GM10248 (cell line): ENCODE data around the gene ESR1.
A peak's percentile ranks its signal among the peaks of the same experiment; 100 is the strongest.

Source experiments
- CTCF ChIA-PET: fragments of 300-600 bp; sonication (Branson Sonifier 250); formaldehyde crosslinking; extraction: SDS; loops from one replicate; lab custom pipeline; 2021; ENCODE audit warnings: antibody characterized with exemption; lab: Yijun Ruan, JAX
- POLR2A ChIA-PET: fragments of 350-650 bp; sonication (Branson Sonifier 250); formaldehyde crosslinking; extraction: SDS; loops from one replicate; lab custom pipeline; 2020; ENCODE audit warnings: antibody characterized with exemption; lab: Yijun Ruan, JAX
- DNase-seq: peaks from one replicate; pipeline ENCODE4 v3.0.0; 2012; ENCODE audit errors: extremely low spot score
- CTCF ChIP-seq: IDR thresholded peaks from 2 replicates; pipeline ENCODE4 v1.5.1; 2012; ENCODE audit warnings: mild to moderate bottlenecking, low read depth; ENCODE audit errors: extremely low read depth, missing control alignments, control extremely low read depth

Gene ESR1

GRCh38 chr6:152160346-152160745 is 352.9 kb downstream of the ESR1 start:
- ChIA-PET POLR2A (no interaction called here), CTCF (interaction anchor here (1.0 to 1.8 kb wide), 6 partner anchors 8 to 176 kb away, joined by 3 to 6 read pairs (median 4); no protein-coding TSS in a partner anchor)
- TF ChIP-seq CTCF, result no peak
- peak; percentile 60 for DNase-seq

DNA sequence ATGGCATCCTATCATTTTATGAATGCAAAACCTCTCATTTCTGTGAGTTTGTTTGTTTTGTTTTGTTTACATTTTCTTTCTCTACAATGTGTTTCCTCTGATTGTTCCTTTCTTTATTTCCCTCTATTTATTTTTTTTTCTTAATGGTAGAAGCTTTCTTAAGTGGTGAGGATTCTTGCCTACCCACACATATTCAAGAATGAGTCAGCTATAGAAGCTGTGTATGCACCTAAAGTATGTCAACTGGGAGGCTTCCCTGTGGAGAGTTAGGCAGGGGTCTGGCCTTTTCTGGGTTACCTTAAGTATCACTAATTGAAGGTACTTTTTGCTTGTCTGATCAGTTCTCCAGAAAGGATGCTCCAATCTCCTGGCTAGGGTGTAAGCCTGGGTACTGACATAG is 354.0 kb downstream of the ESR1 start:
- no peak for DNase-seq
- POLR2A ChIA-PET, result no interaction called here
- CTCF ChIA-PET, result interaction anchor here (0.9 to 1.5 kb wide), 3 partner anchors 9 to 19 kb away, joined by 3 to 4 read pairs (median 4); no protein-coding TSS in a partner anchor
- TF ChIP-seq CTCF, result no peak

DNA sequence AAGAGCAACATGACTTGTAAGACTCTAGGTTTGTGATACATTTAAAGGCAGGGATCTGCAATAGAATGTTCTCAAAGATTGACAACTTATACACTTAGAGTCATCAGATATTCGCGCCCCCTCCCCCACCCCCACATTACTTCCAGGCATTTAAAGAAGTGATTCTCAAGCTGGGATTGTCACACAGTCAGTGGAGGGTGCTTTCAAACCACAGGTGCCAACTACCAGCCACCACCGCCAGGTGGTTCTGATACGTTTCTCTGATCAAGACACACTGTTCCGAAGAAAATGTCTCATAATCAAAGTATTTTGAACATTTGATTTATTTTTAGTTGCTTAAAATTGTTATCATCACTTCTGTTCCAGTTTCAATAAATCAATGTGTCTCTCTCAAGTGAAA is 357.5 kb downstream of the ESR1 start:
- ChIA-PET CTCF (interaction anchor here (0.6 to 1.5 kb wide), 2 partner anchors 10 to 212 kb away, joined by 3 to 4 read pairs; no protein-coding TSS in a partner anchor), POLR2A (no interaction called here)
- DNase-seq, result no peak
- TF ChIP-seq CTCF, result no peak

GRCh38 chr6:152166497-152166896 is 359.0 kb downstream of the ESR1 start:
- POLR2A ChIA-PET, result no interaction called here
- CTCF ChIA-PET, result interaction anchor here (1.4 to 3.1 kb wide), 5 partner anchors 10 to 150 kb away, joined by 3 to 14 read pairs (median 5); no protein-coding TSS in a partner anchor
- no peak for TF ChIP-seq CTCF
- DNase-seq, result no peak

GRCh38 chr6:152166897-152167296 is 359.4 kb downstream of the ESR1 start:
- TF ChIP-seq CTCF, result no peak
- ChIA-PET CTCF (interaction anchor here (1.3 to 3.1 kb wide), 6 partner anchors 10 to 491 kb away, joined by 3 to 14 read pairs (median 4); no protein-coding TSS in a partner anchor), POLR2A (no interaction called here)
- no peak for DNase-seq

DNA sequence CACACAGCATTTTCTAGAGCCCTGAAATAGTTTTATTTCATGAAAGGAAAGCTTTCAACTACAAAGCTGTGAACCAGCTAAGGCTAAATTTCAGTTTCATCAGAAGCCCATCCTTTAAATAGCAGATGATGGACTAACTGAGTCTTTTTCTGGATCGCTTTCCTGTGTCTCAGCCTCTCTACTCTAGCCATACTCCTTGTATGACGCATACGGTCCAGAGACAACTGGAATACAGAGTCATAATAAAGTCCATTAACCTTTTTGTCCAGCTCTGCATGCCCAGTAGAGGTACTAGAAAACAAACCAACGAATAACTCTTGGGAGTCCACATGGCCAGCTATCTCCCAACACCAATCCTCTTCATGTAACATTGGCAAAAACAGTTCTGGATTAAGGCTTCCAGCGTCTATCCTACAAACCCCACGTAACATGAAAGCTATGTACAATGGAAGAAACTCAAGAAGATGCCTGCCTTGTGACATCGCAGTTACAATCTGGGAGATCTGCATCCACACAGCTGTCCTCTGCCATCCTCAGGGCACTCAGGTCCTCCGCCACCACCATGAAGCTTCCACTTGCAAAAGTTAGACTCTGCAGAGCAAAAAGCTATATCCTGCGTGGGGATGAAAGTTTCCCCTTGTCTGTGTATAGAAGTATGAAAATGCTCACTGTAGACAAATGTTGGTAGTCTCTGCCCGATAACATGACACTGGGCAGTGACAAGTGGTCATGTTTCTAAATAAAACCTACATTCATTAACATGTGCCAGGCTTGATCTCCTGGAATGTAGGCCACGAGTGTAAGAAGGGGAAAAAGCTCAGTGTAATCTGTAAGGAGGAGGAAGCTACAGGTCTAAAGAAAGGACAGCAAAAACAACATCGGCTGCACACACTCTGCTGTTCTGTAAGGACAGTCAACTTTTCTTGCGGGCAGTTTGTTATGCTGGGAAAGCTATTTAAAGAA is 360.4 kb downstream of the ESR1 start:
- no peak for TF ChIP-seq CTCF
- DNase-seq, result no peak
- CTCF ChIA-PET, result interaction anchor here (1.1 to 3.1 kb wide), 6 partner anchors 8 to 492 kb away, joined by 3 to 14 read pairs (median 6); no protein-coding TSS in a partner anchor
- POLR2A ChIA-PET, result no interaction called here
